Duodenal mucosa (tissue), 2 donors: ENCODE data around the gene C15orf62.

Experiments
- H3K27ac ChIP-seq: one replicate; pipeline ENCODE4 v1.7.0; 2013; ENCODE audit warnings: low read depth, low read length
- H3K27me3 ChIP-seq, 2 donors: one replicate each; pipeline ENCODE4 v1.7.0; 2013; ENCODE audit warnings: low read length in 2 of 2, control low read depth in 1 of 2; ENCODE audit not compliant: insufficient read depth in 2 of 2, control insufficient read depth in 1 of 2
- H3K36me3 ChIP-seq, 2 donors: one replicate each; pipeline ENCODE4 v1.7.0; 2013; ENCODE audit warnings: low read length in 2 of 2, control low read depth in 1 of 2; ENCODE audit not compliant: insufficient read depth in 2 of 2, control insufficient read depth in 1 of 2
- H3K4me1 ChIP-seq, 2 donors: one replicate each; pipeline ENCODE4 v1.7.0; 2013; ENCODE audit warnings: low read length in 2 of 2, control low read depth in 1 of 2; ENCODE audit not compliant: insufficient read depth in 2 of 2, control insufficient read depth in 1 of 2
- H3K4me3 ChIP-seq, 2 donors: one replicate each; pipeline ENCODE4 v1.7.0; 2013; ENCODE audit warnings: low read length in 2 of 2, low read depth in 1 of 2
- H3K9ac ChIP-seq, 2 donors: one replicate each; pipeline ENCODE4 v1.7.0; 2013; ENCODE audit warnings: low read length in 2 of 2, low read depth in 1 of 2
- H3K9me3 ChIP-seq, 2 donors: one replicate each; pipeline ENCODE4 v1.7.0; 2013; ENCODE audit warnings: low read length in 2 of 2, control low read depth in 1 of 2; ENCODE audit not compliant: control insufficient read depth in 1 of 2

Gene C15orf62

DNA sequence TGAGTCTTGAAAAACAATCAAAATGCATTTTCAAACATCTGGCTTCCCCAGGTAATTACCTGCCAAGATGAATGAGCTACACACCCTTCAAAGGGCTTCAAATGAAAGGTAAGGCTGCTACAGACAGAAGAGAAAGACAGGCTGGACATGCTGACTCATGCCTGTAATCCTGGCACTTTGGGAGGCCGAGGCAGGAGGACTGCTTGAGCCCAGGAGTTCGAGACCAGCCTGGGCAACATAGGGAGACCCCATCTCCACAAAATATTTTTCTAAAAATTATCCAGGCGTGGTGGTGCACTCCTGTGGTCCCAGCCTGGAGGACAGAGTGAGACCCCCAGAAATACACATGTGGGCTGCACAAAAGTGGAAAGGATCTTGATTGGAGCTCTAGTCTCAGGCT, 22.6 kb downstream of the C15orf62 start:
- peaks cover 18 to 45% of the 10 kb centered on the region in 2 donors for H3K4me1 ChIP-seq
- peaks cover 0 to 6% of the 10 kb centered on the region in 2 donors for H3K36me3 ChIP-seq
- no peak overlapping the region for H3K27ac ChIP-seq
- H3K4me3 ChIP-seq = no peak overlapping the region
- no peaks in the 10 kb centered on the region for H3K27me3 ChIP-seq
- H3K9ac ChIP-seq = no peak overlapping the region
- H3K9me3 ChIP-seq = no peaks in the 10 kb centered on the region

DNA sequence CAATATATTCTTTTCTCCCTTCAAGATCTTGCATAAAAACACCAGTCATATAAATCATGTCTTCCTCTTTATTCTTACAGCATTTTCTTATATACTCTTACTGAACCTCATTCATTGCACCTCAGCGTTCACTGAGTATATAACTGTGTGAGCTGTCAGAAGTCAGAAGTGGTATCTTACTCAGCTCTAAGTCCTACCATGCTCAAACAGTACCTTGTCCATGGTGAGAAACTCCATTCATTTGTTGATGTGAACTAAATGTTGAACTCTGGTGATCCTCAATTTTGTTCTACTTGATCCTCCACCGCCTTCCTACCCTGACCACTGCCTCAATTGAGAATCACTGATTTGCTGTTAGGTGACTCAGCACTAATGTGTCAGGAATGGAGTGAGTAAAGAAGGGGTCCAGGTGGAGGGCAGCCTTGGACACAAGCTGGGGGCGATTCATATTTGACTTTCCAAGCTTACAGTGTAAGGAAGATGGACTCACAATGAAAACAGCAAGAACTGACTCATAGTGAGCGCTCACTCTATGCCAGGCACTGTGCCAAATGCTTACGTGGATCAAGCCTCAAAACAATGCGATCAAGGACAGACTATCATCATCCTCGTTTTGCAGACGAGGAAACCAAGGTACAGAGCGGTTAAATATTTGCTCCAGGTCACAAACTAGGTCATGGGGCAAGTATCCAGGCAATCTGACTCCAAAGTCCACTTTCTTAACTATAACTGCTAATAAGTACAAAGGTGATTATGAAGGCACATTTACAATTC, 23.6 kb downstream of the C15orf62 start:
- peaks cover 10 to 38% of the 10 kb centered on the region in 2 donors for H3K4me1 ChIP-seq
- peak overlapping the region in 1 of 2 donors; percentile 47 for H3K9ac ChIP-seq
- H3K27me3 ChIP-seq = no peaks in the 10 kb centered on the region
- no peaks in the 10 kb centered on the region for H3K9me3 ChIP-seq
- H3K27ac ChIP-seq = peak overlapping the region; percentile 65
- peak overlapping the region in 1 of 2 donors; percentile 21 for H3K4me3 ChIP-seq
- peaks cover 0 to 9% of the 10 kb centered on the region in 2 donors for H3K36me3 ChIP-seq

DNA sequence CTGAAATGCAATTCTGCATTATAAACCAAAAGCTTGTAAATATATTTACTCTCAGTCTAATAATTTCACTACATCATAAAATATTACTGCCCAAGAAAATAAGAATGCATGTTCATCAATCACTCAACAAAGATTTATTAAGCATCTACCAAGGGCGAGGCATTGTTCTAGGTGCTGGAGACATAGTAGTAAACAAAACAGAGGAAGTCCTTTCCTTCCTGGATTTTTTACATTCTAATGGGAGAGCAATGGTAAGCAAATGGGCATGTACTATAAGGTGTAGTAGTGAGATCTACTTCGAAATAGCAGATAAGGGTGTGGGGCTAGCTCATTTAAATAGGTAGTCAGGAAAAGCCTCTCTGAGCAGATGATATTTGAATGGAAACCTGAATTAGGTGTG, 26.3 kb downstream of the C15orf62 start:
- peaks cover 0 to 7% of the 10 kb centered on the region in 2 donors for H3K36me3 ChIP-seq
- peaks cover 12 to 32% of the 10 kb centered on the region in 2 donors for H3K4me1 ChIP-seq
- H3K27ac ChIP-seq = no peak overlapping the region
- H3K9me3 ChIP-seq = no peaks in the 10 kb centered on the region
- no peak overlapping the region for H3K4me3 ChIP-seq
- no peak overlapping the region for H3K9ac ChIP-seq
- H3K27me3 ChIP-seq = no peaks in the 10 kb centered on the region

DNA sequence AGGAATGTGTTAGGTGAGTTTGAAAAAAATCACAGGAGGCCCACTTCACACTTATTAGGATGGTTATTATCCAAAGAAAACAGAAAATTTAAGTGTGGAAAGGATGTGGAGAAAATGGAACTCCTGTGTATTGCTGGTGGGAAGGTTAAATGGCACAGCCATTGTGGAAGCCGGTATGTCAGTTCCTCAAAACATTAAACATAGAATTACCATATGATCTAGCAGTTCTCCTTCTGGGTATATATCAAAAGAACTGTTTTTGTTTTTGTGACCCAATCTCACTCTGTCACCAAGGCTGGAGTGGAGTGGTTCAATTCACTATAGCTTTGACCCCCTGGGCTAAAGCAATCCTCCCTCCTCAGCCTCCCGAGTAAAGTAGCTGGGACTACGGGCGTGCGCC, 26.7 kb downstream of the C15orf62 start:
- Histone ChIP-seq H3K9ac (no peak overlapping the region), H3K36me3 (peaks cover 0 to 7% of the 10 kb centered on the region in 2 donors), H3K27ac (no peak overlapping the region), H3K9me3 (no peaks in the 10 kb centered on the region), H3K27me3 (no peaks in the 10 kb centered on the region), H3K4me3 (no peak overlapping the region), H3K4me1 (peaks cover 12 to 32% of the 10 kb centered on the region in 2 donors)

DNA sequence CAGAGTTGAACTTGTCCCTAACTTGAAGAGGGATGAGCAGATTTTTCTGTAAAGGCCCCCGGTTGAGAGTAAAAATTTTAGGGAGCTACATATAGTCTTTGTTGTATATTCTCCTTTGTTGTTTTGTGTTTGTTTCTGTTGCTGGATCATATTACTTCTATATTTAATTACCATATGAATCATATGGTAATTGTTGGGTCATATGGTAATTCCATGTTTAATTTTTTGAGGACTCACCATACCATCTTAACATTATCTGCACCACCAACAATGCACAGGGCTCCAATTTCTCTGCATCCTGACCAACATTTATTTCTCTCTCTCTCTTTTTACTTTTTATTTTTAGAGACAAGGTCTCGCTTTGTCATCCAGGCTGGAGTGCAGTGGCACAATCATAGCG, 29.7 kb downstream of the C15orf62 start:
- no peak overlapping the region for H3K4me3 ChIP-seq
- H3K27ac ChIP-seq = no peak overlapping the region
- H3K4me1 ChIP-seq = peaks cover 12 to 30% of the 10 kb centered on the region in 2 donors
- H3K36me3 ChIP-seq = peaks cover 0 to 5% of the 10 kb centered on the region in 2 donors
- H3K9ac ChIP-seq = no peak overlapping the region
- no peaks in the 10 kb centered on the region for H3K27me3 ChIP-seq
- H3K9me3 ChIP-seq = no peaks in the 10 kb centered on the region

DNA sequence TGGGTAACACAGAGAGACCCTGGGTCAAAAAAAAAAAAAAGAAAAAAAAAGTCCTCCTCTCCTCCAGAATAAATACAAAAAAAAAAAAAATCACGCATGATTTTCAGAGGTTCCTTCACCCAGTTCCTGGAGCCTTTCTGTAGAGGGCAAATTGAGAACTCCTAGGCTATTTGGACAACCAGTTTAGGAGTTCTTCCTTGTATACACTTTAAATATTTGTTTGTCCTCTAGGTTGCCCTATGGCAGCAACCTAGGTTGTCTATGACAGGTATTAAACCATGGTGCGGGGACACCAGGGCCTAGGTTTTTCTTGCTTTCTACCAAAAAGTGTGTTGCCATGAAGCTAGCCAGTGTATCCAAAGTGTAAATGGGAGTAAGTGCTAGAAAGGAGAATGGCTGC, 33.3 kb downstream of the C15orf62 start:
- no peak overlapping the region for H3K27ac ChIP-seq

DNA sequence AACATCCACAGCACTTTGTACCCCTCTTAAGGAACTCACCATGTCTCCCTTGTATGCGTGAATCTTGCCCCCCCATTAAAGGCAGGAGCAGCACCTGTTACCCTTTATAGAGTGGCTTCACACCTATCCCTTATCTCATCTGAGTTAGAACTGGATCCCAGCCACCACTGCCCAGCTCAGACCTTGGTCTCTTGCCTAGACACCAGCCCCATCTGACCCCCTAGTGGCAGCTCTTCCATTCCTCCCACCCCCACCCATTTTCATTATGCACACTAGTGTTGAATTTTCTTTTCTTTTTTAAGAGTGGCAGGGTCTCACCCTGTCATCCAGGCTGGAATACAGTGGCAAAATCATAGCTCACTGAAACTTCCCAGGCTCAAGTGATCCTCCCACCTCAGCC, 33.9 kb downstream of the C15orf62 start:
- Histone ChIP-seq H3K27ac (no peak overlapping the region), H3K9ac (no peak overlapping the region), H3K4me3 (no peak overlapping the region), H3K36me3 (no peaks in the 10 kb centered on the region), H3K27me3 (no peaks in the 10 kb centered on the region), H3K9me3 (no peaks in the 10 kb centered on the region), H3K4me1 (peaks cover 22 to 25% of the 10 kb centered on the region in 2 donors)

More for the DNA sequence above, 33.3 kb downstream of the C15orf62 start:
- H3K4me1 ChIP-seq = peaks cover 20 to 24% of the 10 kb centered on the region in 2 donors
- H3K36me3 ChIP-seq = peaks cover 0 to 5% of the 10 kb centered on the region in 2 donors
- no peaks in the 10 kb centered on the region for H3K9me3 ChIP-seq
- H3K27me3 ChIP-seq = no peaks in the 10 kb centered on the region
- H3K4me3 ChIP-seq = no peak overlapping the region
- no peak overlapping the region for H3K9ac ChIP-seq

DNA sequence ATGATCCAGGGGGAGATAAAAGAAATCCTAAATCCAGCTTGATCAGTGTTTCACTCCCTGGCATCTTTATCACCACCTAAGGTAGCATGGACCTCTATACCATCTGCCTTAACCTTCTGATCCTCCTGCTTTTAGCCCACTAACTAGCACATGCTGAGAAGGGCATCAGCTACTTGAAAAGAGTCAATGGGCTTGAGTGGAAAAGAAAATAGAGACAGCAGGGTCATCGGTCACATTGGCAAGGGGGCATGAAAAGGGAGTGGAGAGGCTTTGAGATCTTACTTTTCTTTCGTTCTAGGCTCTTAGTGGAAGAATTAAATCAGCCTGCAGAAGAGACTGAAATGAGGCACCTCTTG, 36.9 kb downstream of the C15orf62 start:
- no peaks in the 10 kb centered on the region for H3K9me3 ChIP-seq
- no peaks in the 10 kb centered on the region for H3K27me3 ChIP-seq
- H3K27ac ChIP-seq = peak overlapping the region; percentile 97
- H3K36me3 ChIP-seq = peaks cover 9 to 18% of the 10 kb centered on the region in 2 donors
- peak overlapping the region; percentile 100 for H3K9ac ChIP-seq
- peak overlapping the region; percentile 99 to 100 for H3K4me3 ChIP-seq
- peaks cover 28 to 36% of the 10 kb centered on the region in 2 donors for H3K4me1 ChIP-seq

DNA sequence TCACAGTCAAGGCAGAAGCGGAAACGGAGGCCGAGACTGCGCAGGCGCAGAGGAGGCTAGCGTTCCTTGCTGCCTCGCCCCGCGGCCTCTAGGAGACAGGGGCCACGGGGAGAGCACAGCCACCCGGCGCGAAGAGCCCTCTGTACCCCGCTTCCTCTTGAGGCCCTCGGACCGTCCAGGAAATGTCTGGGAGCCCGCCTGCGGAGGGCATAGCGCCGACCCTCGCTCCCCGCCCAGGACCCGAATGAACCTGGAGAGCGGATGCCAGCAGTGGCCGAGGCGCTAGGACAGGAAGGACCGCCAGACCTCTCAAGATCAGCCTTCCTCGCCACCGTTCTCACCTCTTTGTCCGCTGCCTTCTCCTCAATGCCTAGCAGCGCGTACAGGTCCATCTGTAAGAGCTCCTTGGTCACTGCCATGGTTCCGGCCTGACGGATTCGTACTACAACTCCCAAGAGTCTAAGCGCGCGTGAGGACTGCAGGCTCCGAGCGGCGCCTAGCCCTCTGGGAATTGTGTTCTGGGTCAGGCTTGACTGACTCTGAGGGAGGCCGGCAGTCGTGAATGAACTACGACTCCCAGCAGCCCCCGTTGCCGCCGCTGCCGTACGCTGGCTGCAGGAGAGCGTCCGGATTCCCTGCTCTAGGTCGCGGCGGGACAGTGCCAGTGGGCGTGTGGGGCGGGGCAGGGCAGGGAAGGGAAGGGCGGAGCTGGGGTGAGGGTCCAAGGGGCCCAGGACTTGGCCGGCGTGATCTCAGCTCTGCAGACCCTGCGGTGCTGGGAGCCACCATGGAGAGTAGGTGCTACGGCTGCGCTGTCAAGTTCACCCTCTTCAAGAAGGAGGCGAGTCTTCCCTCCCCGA, 37.5 kb downstream of the C15orf62 start, which contains the start of the genes DNAJC17 and ZFYVE19:
DNAJC17 (minus strand) TSS at position 446 of the 860 bp plus-strand sequence; CDS start at position 419, 27 bp downstream.
ZFYVE19 (plus strand) TSS at position 62 of the 860 bp plus-strand sequence; CDS start at position 563, 501 bp downstream.
- Histone ChIP-seq H3K27me3 (no peaks in the 10 kb centered on the region), H3K9ac (peak within 1 kb of the TSS; percentile 100), H3K4me1 (peaks cover 28 to 36% of the 10 kb centered on the region in 2 donors), H3K36me3 (peaks cover 9 to 18% of the 10 kb centered on the region in 2 donors), H3K27ac (peak within 1 kb of the TSS; percentile 97), H3K9me3 (no peaks in the 10 kb centered on the region), H3K4me3 (peak within 1 kb of the TSS; percentile 99 to 100)
